GM12891 (cell line): Measurements from ENCODE around the gene FMC1.
"Not testable (repeated sequence)": the region's sequence is repeated elsewhere in the genome, so short reads cannot be mapped to it uniquely, and the experiment has no call there.

Experiments used
- POLR2A ChIP-seq: IDR thresholded peaks from 2 replicates; pipeline ENCODE4 v1.6.1; 2011; ENCODE audit warnings: low read depth, low read length, control low read depth
- POLR2AphosphoS5 ChIP-seq: IDR thresholded peaks from 2 replicates; pipeline ENCODE4 v1.6.1; 2011; ENCODE audit warnings: low read depth, low read length, control low read depth
- POU2F2 ChIP-seq: IDR thresholded peaks from 2 replicates; pipeline ENCODE4 v1.6.1; 2011; ENCODE audit warnings: low read depth, mild to moderate bottlenecking, control low read depth, low read length, moderate library complexity
- SPI1 ChIP-seq: IDR thresholded peaks from 2 replicates; pipeline ENCODE4 v1.6.1; 2011; ENCODE audit warnings: low read depth, low read length, control low read depth
- TAF1 ChIP-seq: IDR thresholded peaks from 2 replicates; pipeline ENCODE4 v1.6.1; 2011; ENCODE audit warnings: low read depth, low read length, control low read depth

GRCh38 chr7:139333443-139333842 lies 7.7 kb upstream of the FMC1 start:
- TF ChIP-seq SPI1, POLR2AphosphoS5, POLR2A, TAF1, POU2F2: not testable (repeated sequence)
